GM21367 (cell line): ENCODE measurements around the gene KLF7.

ENCODE experiments used
- ATAC-seq: cut with Tn5 transposase; IDR thresholded peaks from one replicate; pipeline ENCODE4 v1.9.1; 2021; ENCODE audit not compliant: unreplicated experiment

Gene KLF7

DNA sequence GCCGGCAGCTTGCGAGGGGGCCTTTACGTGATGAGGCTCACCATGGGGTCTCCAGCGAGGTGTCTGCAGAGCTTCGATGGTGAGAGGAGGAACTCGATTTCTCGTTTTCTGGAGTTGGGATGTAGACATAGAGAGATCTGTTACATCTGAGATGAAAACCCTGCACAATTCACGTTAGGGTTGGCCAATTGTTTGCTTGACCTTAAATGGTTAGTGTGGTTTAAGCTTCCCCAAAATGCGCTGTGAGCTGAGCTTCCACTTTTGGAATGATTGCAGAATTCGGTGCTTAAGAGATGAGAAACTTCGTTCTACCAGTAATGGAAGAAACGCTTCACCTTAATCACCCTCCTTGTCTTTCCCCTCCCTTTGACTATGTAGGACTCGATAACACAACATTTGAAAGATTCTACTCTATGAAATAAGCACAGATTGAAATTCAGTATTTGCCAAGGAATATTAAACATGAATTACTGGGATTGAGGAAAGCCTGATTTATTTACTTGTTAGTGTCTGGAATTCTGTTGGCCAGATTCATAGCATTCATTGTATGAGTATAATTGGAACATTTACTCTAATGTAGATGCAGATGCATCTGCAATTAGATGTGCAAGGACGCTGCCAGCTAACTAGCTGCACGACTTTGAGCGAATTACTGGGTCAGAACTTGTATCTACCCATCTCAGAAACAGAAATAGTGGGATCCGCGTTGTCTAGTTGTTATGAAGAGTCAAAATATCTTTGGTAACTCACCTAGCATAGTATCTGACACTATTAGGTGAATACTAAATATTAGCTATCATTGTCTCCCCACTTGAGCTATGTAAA lies 1.6 kb upstream of the KLF7 start:
- no peak for ATAC-seq

DNA sequence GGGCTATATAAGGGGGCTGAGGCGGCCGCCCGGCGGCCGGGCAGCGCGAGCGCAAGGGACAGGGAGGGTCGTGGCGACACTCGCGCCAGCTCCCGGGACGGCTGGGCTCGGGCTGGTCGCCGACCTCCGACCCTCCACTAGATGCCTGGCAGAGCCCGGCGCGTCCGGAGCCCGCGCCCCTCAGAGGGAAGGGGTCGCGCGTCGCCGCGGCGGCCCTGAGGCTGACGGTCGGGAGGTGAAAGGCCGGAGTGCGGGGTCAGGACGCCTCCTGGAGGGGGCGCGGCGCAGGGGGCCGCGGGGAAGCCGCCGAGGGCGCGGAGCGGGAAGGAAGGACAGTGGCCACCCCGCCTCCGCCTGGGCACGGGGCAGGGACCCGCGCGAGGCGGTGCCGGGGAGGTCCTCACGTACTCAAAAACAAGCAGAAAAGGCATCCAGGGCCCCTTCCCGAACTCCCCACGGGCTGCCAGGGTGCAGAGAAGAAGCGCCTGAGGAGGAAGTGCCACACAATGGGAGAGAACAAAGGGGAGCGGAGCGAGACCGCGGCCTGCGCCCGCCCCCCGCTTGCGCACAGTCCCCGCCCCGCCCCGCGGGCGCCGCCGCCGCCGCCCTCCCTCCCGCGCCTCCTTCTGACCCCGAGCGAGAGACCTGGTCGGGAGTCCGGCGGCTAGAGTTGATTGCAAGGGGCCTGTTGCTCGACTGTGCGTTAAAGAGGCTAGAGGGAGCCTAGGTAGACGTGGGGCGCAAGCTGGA lies 776 bp upstream of the KLF7 start:
- peak; percentile 37 for ATAC-seq

DNA sequence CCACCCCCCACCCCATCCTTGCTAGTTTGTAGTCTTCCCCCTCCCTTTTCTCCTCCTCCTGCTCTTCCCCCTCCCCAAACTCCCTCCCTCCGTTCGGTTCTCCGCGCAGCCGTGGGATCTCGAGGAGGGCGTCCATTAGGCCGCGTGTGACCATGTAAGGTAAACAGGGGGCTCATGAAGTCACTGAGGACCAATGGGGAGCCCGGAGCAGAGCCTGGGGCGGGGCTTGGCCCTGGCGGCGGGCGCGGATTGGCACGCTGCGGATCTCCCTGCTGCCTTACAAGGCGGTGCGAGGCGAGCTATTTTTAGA lies 246 bp upstream of the KLF7 start:
- peak; percentile 94 for ATAC-seq

DNA sequence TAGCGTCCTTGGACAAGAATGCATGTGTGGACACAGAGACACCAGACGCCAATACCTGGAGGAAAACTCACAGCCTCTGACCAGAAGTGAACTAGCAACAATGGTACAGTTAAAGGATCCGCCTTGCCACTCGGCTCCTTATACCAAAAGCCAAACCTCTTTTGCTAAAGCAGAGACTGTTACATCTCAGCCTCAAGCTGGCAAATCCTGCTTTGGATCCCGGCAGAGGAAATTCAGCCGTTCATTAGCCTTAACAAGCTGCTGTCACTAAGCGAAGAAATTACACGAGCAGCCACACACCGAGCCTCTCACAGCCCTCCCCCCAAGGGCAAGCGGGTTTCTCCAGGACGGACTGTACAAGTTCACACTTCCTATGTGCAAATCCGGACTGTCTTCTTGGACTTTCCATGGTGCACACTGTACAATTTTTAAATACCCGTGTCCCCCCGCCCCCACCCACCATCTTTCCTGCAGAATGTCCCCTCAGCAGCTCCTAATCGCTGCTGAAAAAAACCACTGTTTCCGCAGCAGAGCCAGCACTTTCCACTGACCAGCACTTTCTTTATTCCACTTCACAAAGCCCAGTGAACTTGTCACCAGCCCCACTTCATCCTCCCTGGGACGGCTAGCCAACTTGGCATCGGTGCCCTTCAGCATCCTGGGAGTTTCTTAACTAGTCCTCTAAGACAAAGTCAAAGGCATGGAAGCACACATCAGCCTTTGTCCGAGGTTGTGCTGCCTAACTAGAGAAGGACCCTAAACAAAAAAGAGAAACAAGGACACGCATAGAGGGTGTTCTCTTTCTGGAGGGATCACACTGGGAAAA lies 1.5 kb downstream of the KLF7 start:
- no peak for ATAC-seq

DNA sequence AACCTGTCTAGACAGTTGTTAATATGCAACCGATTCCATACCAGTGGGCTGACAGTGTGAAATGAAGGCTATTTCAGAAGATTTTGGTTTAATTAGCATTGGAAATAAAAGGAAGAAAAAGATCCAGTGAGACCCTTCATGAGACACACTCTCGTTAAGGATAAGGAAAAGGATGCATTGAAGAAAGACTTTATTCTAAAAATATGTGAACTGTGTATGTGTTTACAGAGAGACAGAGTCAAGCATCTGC lies 2.1 kb downstream of the KLF7 start:
- no peak for ATAC-seq

DNA sequence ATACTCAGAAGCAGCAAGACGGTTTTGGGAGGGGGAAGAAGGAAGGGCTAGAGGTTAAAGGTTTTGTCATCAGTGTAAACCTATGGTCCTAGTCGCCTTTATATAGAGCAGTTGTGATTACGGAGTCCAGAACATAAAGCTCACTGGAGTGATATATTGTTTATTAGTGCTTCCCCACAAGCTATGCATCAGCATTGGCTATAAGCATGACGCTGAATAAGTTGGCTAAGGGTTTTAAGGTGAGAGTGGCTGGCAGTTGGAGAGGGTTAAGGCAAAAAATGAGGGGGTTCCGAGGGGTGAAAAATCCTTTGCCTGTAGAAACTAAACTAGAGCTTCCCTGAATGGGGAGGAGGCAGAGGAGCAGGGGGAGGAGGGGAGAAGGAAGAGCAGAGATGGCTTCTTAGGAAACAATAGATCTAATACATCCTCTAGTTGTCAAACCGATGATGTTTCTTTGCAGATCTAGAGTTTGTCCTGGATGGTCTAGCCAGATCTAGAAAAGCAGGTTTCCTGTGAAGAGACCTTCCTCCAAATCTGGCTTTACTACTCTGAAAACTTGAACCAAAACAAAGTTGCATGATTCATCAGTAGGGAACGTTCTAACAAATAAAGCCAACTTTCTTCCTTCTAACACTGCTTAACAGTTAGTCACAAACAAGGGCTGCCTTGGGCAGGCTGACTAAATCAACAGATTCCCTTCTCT lies 2.5 kb downstream of the KLF7 start:
- ATAC-seq = no peak

DNA sequence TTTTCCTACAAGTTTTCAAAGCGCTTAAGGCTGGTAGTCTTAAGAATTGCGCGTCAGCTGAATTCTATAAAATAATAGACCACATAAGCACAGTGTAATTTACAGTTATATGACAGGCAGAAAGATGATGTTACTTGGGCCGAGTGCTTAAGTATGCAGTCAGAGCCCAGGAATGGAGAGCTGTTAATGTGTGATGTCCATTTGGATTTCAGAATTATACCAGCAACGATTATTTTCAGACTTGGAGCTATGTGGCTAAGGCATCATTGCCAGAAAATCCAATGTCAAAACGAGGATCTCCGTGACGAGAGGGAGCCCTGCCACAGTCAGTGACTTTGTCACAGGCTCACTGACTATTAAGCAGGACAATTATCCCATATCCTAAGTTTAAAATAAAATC lies 3.4 kb downstream of the KLF7 start:
- ATAC-seq = no peak

DNA sequence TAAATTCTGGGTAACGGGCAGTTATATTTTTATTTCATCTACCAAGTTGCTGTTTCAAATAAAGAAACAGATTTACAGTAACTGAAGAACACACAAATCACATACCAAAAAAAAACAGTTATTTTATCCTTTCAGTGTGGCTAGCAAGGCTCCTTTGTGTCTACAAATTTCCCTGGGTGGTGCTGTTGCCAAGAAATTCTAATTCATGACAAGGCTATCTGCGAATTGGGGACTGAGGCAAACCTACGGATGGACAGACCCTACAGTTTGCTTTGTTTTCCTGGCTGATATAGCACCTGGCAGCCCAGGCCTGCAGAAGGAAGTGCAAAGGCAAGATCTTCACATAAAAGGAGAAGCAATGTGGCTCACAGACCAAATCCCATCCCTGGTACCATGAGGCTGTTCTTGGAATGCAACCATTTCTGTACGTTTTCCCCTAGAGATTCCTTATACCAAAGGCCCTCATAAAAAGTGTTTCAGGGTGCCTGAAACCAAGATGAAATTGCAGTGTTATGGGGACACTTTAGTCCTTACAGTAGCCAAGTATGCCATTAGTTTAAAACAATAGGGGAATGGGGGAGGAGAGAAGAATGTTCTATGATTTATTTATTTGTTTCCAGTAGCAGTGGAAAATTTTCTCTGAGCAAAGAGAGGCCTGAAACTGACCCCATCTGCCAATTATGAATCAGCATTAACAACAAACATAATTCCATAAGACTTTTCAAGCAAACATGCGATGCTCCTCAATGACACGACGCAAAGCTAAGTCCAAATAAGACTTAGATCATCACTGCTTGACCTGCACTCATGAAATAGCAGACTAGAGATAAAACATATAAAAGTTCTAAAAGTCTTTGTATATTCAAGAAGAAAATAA lies 4.3 kb downstream of the KLF7 start:
- no peak for ATAC-seq

DNA sequence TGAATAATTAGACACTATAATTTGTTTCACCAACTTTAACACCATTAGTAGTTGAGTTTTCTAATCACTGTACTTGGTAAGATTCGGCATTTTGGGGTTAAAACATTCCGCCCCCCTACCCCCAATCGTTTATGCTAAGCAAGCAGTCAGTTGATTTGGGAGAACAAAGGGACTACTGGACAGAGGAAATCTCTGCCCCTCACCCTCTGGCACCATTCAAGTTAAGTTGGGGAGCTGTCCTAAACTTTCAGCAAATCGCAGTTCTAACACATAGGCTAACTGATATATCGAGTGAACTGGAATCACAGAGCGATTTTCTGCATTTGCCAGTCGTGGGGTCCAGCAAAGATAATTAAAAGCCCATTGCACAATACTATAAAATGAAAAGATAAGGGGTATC lies 5.6 kb downstream of the KLF7 start:
- ATAC-seq = no peak

DNA sequence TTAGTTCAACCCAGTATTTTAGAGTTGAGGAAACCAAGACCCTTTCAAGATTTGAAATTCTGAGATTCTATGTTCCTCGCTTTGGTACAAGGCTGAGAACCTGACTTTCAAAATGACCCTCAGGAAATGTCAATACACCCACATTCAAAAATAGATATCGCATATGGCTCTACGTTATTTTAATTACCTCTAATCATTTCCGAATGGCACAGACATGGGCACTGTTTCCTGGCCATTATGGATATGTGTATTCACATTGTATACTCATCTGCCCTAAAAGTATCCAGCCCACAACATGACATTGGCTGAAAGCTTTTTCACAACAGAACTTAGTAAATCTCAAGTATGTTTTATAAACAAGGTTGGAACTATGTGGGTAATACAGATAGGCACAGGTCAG lies 6.7 kb downstream of the KLF7 start:
- ATAC-seq = no peak

DNA sequence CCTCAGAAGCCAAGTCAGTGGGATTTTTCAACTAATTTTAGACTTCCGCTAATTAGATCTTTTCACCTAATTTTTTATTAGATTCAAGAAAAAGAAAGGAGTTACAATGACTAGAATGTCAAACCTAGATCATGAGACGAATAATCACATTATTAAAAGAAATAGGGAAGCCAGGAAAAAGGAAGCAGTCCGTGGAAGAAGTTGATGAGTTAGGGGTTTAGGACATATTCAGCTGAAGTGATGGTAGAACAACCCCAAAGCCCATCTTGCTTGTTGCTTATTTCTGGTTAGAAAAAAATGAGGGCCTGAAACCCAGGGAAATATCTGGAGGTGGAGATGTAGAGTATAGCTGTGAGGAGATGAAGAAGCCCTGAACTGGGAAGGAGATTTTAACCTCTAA lies 8.0 kb downstream of the KLF7 start:
- no peak for ATAC-seq

DNA sequence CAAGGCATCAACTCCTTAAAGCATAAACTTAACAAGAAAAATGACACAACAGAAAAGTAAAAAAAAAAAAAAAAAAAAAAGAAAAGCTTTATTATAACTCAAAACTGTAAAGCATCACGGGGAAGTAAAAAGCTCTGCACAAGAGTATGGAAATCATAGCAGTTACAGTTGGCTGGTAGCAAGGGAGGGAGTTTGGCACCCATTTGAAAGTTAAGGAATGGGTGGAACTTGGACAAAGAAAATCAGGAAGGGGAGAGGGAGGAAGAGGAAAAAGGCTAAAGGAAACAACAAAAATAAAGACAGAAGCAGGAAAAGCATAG lies 8.6 kb downstream of the KLF7 start:
- no peak for ATAC-seq

DNA sequence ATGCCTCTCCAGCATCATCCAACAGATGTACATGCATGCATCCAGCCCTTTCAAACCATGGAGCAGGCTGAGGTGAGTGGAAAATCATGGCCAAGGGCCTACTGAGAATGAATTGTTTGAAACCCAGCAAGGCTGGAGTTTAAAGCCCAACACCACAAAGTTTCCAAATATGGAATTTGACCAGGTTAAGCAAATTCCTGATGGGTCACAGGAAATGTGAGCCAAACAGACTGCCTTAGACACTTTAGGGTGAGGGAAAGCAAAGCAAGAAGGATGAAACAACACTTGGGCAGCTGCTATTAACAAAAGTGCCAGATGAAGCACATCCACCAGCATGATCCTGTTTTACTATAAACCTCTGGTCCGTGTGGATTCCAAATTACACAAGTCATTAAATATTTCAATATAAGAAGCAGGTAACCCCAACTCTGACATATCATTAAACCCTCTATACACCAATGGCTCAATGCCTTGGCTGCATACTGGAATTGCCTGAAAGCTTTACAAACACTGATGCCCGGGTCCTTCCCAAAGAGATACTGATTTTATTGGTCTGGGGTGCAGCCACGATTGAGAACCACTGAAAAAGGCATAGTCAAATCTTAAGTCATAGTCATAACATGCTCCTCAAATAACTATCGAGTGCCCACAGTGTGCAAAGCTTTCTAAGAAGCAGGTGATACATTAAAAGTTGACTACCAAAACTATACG lies 9.1 kb downstream of the KLF7 start:
- peak; percentile 52 for ATAC-seq

DNA sequence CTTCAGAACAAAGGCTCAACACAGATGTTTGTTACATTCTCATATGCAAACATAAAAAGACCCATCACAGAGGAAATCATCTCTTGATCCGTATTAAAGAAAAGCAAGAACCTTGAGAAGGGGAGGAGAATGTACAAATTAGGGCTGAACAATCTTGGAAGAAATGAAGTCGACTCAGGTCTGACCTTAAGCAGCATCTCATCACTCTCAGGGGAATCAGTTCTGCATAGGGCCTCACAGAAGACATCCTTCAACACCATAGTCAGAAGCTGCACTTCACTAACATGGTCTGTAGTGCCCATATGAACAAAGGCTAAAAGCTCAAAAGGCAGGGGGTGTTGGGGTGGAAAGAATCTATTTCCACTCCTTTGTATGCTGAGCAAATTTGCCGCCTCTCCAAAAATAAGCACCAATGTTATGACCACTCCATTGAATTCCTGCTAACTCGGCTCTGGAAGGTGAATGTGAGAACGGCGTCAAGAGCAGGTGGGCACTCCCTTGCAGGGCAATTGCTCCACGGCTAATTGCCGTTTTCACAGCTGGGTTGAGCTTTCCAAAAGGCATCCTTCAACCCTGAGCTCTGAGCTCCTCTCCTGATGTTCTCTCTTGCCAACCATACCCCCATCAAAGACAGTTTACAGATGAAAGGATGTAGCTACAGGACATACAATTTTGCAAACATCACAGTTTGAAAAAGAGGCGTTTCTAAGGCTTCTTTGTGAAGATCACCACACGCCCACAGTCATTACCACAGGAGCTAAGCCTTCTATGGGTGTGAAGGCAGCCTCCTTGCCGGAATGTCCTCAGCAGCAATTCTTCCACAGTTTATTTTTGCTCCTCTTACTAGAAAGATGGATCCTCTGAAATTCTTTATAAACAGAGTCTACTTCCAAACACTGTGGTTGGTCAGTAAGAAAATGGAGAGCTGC lies 10.0 kb downstream of the KLF7 start:
- no peak for ATAC-seq

DNA sequence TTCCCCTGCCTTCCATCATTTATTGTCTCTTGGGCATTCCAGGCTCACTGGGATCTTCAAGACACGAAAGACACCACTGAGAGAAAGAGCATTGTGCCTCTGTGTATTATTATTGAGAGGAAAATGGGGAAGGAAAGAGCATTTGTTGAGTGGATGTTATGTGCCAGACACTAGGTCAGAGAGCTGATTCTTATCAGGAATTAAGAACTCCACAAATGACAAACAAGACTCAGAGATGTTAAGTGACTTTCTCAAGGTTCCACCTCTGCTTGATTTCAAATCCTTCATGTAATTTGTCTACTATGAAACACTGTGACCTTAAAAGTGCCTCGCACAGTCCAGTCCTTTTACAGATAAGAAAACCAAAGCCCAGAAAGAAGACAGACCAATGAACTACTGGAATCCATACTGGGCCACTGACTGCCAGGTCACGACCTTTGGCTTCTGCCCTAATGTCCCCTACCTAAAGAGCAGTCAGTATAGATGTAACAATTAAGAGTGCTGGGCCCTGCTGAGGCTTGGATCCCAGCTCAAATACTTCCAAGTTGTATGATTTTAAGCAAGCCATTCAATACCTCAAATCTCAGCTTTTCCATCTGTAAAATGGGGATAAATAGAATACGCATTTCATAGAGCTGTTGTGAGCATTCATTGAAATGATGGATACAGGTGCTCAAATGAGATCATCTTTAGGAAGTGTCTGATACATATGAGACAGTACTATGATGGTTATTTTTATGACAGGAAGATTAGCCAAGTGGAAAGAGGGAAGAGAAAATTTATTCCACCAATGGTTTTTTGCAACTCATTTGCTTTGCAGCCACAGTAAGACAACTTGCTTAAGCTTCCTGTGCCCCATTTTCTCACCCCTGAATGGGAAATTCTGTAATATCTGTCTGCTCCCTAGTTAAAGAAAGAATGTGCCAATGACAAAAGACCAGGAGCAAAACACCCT lies 10.9 kb downstream of the KLF7 start:
- ATAC-seq = no peak

DNA sequence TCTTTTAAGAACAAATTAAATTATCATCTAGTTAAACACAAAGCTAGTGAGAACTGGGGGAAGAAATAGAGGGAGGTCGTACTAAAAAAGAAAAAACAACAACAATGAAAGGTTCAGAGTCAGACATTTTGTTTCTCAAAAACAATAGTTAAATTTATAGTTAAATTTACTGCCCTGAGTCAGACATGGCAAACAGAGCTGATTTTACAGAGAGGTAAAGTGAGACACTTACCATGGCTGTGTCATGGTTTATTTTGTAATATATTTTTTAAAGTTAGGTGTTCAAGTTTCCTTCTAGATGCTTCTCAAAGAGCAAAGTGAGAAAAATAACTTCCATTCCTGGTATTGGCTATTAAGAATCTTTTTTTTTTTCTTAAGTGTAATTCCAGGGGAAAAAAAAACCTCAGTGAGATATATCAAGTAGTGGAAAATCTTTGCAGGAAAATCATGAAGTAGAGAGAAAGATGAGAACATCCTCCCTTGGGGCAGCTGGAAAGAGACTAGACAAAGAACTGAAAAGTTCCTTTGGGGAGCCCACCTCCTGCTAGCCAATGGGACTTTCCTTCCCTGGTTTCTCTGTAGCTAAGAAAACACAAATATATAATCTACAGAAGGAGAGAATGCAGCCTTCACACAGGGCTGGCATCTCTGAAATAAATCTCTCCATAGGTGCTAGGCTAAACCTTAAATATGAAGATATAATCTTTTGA lies 12.3 kb downstream of the KLF7 start:
- no peak for ATAC-seq

DNA sequence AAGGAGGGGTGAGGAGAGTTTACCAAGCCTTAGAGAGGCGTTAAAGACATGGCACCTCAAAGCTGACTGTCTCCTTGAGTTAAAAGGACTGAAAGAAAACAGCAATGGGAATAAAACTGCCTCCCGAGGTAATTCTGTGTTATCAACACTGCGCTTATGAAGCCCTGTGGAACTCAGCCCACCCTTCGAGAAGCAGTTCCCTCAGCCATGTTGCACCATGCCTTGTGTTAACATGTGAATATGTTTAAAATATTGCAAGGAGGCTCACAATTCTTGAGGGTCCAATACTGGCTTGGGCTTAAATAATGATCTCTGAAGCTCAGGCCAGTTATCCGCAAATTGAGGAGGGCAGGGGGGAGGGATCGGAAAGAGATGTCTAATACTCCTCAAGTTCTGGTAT lies 14.7 kb downstream of the KLF7 start:
- ATAC-seq = no peak
